Stimulated activated naive CD8-positive, alpha-beta T cell treated with anti-CD3 and anti-CD28 coated beads, Interleukin-15, Interleukin-2, amounts not matched to agents 100 U/mL and 50 U/mL, for 24 hours (primary cell): ENCODE measurements around the gene CA14.
A peak's percentile ranks its signal among the peaks of the same experiment; 100 is the strongest.
"Not testable (repeated sequence)": the region's sequence is repeated elsewhere in the genome, so short reads cannot be mapped to it uniquely, and the experiment has no call there.

Experiments
- ATAC-seq: fragments of 150-1000 bp; cut with Tn5 transposase; one replicate; pipeline ENCODE4 v1.10.0; 2021
- DNase-seq: peaks from one replicate; pipeline ENCODE4 v3.0.0; 2021

The CA14 gene

GRCh38 chr1:150257624-150258585 is at the start of gene CA14:
Gene CA14, plus strand, starts transcription at chr1:150257774. Its CDS starts 355 bp downstream, at chr1:150258129.
- ATAC-seq, result no peak
- DNase-seq, result no peak

- not testable (repeated sequence) for ATAC-seq, DNase-seq
Measured at GRCh38 chr1:150208460-150208859, 49.1 kb upstream of the CA14 start.

- no peak for ATAC-seq
Measured at GRCh38 chr1:150210091-150210490, 47.5 kb upstream of the CA14 start.

GRCh38 chr1:150210706-150211105 is 46.9 kb upstream of the CA14 start:
- ATAC-seq, result no peak
- no peak for DNase-seq

More at GRCh38 chr1:150210091-150210490, 47.5 kb upstream of the CA14 start:
- no peak for DNase-seq

GRCh38 chr1:150212070-150212469 is 45.5 kb upstream of the CA14 start:
- ATAC-seq (no peak), DNase-seq (no peak)

GRCh38 chr1:150213170-150214098 is 44.1 kb upstream of the CA14 start:
- ATAC-seq, result peak; percentile 99
- DNase-seq, result peak; percentile 92

- not testable (repeated sequence) for ATAC-seq, DNase-seq
Measured at GRCh38 chr1:150214099-150214756, 43.3 kb upstream of the CA14 start.

GRCh38 chr1:150215855-150216254 is 41.7 kb upstream of the CA14 start:
- ATAC-seq, DNase-seq: not testable (repeated sequence)

GRCh38 chr1:150221552-150221951 is 36.0 kb upstream of the CA14 start:
- no peak for ATAC-seq
- no peak for DNase-seq

- ATAC-seq (no peak), DNase-seq (no peak)
Measured at GRCh38 chr1:150224983-150225382, 32.6 kb upstream of the CA14 start.

GRCh38 chr1:150225546-150225945 is 32.0 kb upstream of the CA14 start:
- DNase-seq, result no peak
- ATAC-seq, result no peak

- DNase-seq (no peak), ATAC-seq (no peak)
Measured at GRCh38 chr1:150226486-150226885, 31.1 kb upstream of the CA14 start.

GRCh38 chr1:150227228-150227627 is 30.3 kb upstream of the CA14 start:
- DNase-seq, result no peak
- no peak for ATAC-seq

- not testable (repeated sequence) for DNase-seq, ATAC-seq
Measured at GRCh38 chr1:150228246-150228645, 29.3 kb upstream of the CA14 start.

GRCh38 chr1:150232921-150233320 is 24.7 kb upstream of the CA14 start:
- ATAC-seq, DNase-seq: not testable (repeated sequence)

- DNase-seq (no peak), ATAC-seq (no peak)
Measured at GRCh38 chr1:150233359-150234308, 23.9 kb upstream of the CA14 start.

- ATAC-seq (no peak), DNase-seq (no peak)
Measured at GRCh38 chr1:150234309-150234565, 23.3 kb upstream of the CA14 start.

- ATAC-seq (peak; percentile 76), DNase-seq (peak; percentile 93)
Measured at GRCh38 chr1:150234566-150235293, 22.8 kb upstream of the CA14 start.

- peak; percentile 49 for DNase-seq
- ATAC-seq, result no peak
Measured at GRCh38 chr1:150235294-150235851, 22.2 kb upstream of the CA14 start.
